Mesothelial cell of epicardium (in vitro differentiated cells): ENCODE measurements around the gene NSF. TPM values are rescaled to one million over a fixed set of nuclear protein-coding genes. Genes with fewer than 3 reads are reported as not detected.
"Not testable (repeated sequence)": the region's sequence is repeated elsewhere in the genome, so short reads cannot be mapped to it uniquely, and the experiment has no call there.

Experiments
- DNase-seq, 2 experiments: peaks; one replicate each; pipeline ENCODE4 v3.0.0; 2021; ENCODE audit warnings: low spot score in 2 of 2; ENCODE audit not compliant: unreplicated experiment in 2 of 2
- H3K27ac Mint-ChIP-seq: 2 replicates; pipeline ENCODE4 v1.8.0; 2021; ENCODE audit warnings: mixed read lengths
- H3K27me3 Mint-ChIP-seq: 2 replicates; pipeline ENCODE4 v1.8.0; 2021; ENCODE audit warnings: low read depth, mixed read lengths
- H3K36me3 Mint-ChIP-seq: 2 replicates; pipeline ENCODE4 v1.8.0; 2021; ENCODE audit warnings: mixed read lengths
- H3K4me1 Mint-ChIP-seq: 2 replicates; pipeline ENCODE4 v1.8.0; 2021; ENCODE audit warnings: mixed read lengths
- H3K4me3 Mint-ChIP-seq: 2 replicates; pipeline ENCODE4 v1.8.0; 2021; ENCODE audit warnings: mild to moderate bottlenecking, moderate library complexity, mixed read lengths
- H3K9me3 Mint-ChIP-seq: 2 replicates; pipeline ENCODE4 v1.8.0; 2021; ENCODE audit warnings: mixed read lengths
- total RNA-seq: library from RNA; stranded (reverse); gene quantifications from 3 replicates; pipeline ENCODE4 v1.2.1, GENCODE V29; 2021
- TF ChIP-seq, protein P1 (sequence below): fragments of 200-600 bp; sonication (generic); IDR thresholded peaks from one replicate; pipeline ENCODE4 v1.5.0; 2021; ENCODE audit warnings: antibody characterized with exemption; ENCODE audit not compliant: unreplicated experiment

NSF gene
- total RNA-seq, 1 donor from 2014 or later = 32.8 TPM

DNA sequence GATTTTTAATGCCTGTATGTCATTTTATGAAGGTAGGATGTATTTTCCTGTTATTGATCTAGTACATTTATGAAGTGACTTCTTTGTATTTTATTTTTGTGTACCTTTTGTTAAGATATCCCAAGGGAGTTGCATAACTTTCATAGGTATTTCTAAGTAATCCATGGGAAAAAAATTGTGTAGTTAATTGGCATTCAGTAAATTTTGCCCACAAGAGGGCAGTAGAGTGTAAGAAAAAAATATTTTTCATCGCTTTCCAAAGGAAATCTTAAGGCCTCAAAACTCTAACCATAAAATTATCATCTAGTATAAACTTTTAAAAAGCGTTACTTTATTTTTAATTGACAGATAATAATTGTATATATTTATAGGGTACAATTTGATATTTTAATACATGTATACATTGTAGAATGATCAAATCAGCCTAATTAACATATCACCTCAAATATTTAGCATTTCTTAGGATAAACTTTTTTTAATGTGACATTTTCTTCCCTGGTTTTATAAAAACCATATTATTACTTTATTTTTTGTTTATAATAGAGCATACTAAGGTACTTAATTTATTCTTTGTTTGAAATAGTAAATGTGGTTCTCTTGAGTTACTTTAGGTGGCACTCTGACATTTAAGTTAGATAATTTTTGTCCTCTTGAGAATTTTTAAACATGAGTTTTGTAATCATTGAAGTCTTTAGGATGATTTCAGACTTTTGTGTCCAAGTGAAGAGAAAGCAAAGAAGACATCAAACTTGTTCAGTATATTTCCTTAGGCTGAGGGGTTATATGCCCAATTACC lies 51.6 kb downstream of the NSF start:
- H3K9me3 Mint-ChIP-seq, H3K27me3 Mint-ChIP-seq: not testable (repeated sequence)

DNA sequence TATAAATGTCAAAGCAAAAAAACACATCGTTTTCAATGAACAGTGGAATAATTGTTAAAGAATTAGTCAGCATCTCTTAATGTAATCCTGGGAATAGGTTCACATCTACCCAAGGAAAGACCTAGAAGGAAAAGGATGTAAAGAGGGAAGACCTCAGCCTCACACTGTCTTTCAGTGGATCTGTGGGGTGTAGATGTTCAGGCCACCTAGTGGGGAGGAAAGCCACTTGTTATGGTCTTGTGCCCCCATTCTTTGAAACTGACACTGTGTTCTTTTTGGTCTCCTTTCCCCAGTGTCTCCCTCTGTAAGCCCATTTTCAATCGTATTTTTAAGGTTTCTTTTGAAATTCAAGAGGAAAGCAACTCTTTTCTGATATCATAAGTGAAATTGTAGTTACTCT lies 56.8 kb downstream of the NSF start:
- not testable (repeated sequence) for DNase-seq, H3K9me3 Mint-ChIP-seq, H3K27ac Mint-ChIP-seq, H3K4me3 Mint-ChIP-seq, H3K4me1 Mint-ChIP-seq, H3K36me3 Mint-ChIP-seq, H3K27me3 Mint-ChIP-seq

More for the DNA sequence above, 51.6 kb downstream of the NSF start:
- TF ChIP-seq, protein P1, sequence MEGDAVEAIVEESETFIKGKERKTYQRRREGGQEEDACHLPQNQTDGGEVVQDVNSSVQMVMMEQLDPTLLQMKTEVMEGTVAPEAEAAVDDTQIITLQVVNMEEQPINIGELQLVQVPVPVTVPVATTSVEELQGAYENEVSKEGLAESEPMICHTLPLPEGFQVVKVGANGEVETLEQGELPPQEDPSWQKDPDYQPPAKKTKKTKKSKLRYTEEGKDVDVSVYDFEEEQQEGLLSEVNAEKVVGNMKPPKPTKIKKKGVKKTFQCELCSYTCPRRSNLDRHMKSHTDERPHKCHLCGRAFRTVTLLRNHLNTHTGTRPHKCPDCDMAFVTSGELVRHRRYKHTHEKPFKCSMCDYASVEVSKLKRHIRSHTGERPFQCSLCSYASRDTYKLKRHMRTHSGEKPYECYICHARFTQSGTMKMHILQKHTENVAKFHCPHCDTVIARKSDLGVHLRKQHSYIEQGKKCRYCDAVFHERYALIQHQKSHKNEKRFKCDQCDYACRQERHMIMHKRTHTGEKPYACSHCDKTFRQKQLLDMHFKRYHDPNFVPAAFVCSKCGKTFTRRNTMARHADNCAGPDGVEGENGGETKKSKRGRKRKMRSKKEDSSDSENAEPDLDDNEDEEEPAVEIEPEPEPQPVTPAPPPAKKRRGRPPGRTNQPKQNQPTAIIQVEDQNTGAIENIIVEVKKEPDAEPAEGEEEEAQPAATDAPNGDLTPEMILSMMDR = peak; percentile 18
- not testable (repeated sequence) for H3K36me3 Mint-ChIP-seq, H3K4me1 Mint-ChIP-seq, H3K4me3 Mint-ChIP-seq, H3K27ac Mint-ChIP-seq, DNase-seq

DNA sequence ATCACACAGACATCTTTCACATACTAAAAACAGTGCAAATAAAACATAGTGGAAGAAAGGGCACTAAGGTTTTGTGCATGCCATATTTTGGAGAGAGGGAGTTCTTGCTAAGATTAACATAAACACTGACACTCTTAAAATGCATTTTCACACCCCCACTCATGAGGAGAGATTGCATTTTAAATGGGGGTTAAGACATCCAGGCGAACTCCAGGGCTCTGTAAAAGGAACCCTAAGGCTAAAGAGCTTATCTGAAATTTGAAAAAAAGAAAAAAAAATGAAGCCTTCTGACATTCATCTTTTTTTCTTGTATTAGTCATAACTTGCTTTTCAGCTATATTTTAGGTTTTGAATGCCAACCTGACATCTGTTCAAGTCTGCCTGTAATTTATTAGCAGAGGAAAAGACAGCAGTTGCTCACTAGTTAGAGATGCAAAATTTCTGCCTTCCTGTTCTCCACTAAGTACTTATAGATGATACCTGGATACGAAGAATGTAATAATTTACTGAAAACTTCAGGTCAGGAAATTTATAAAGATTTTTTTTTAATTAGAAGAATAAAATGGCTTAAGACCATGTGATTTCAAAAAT lies 57.3 kb downstream of the NSF start:
- H3K36me3 Mint-ChIP-seq, H3K4me1 Mint-ChIP-seq, H3K27ac Mint-ChIP-seq, DNase-seq, H3K27me3 Mint-ChIP-seq, H3K9me3 Mint-ChIP-seq, H3K4me3 Mint-ChIP-seq: not testable (repeated sequence)

DNA sequence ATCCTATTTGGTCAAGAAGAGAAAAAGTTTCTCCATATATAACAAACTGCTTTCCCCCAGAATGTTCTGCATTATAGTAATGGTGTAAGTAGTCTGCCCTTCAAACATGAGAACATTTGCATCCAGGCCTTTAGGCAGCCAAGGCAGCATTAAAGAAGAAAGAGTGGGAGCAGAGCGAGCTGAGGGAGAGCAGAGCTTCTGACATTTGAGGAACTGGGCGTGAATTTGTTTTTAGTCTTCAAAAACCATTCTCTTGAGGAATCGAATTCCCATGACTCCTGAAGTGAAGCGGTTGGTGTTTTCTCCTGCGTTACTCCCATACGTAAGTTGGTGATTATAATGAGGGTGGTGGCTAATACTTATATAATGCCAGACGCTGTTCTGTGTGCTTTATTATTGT lies 58.8 kb downstream of the NSF start:
- H3K27ac Mint-ChIP-seq, DNase-seq, H3K36me3 Mint-ChIP-seq, H3K4me3 Mint-ChIP-seq, H3K27me3 Mint-ChIP-seq, H3K4me1 Mint-ChIP-seq, H3K9me3 Mint-ChIP-seq: not testable (repeated sequence)

DNA sequence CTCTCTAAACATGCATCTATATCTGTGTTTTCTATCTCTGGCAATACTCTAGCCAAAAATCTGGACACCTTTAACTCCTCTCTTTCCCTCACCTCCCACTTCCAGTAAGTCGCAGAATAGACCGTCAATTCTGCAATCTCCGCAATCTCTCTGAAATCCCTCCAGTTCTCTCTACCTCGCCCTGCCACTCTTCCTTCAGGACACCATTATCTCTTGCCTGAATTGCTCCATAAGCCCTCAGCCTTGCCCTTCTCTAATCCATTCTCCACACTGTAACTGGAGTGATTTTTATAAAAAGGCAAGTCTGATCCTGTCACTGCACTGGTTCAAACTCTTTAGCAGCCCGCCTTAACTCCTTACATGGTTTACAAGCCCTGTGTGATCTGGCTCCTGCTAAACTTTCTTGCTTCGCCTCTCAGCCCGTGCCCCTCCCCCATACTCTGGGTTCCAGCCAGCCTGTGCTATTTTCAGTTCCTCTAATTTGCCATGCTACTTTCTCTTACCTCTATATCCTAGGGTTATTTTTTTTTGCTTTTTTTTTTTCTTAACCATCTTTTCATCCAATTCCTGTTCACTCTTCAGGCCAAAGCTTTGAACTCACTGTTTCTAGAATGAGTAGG lies 61.7 kb downstream of the NSF start:
- H3K9me3 Mint-ChIP-seq, H3K27me3 Mint-ChIP-seq, H3K4me1 Mint-ChIP-seq, DNase-seq, H3K36me3 Mint-ChIP-seq, H3K4me3 Mint-ChIP-seq, H3K27ac Mint-ChIP-seq: not testable (repeated sequence)

DNA sequence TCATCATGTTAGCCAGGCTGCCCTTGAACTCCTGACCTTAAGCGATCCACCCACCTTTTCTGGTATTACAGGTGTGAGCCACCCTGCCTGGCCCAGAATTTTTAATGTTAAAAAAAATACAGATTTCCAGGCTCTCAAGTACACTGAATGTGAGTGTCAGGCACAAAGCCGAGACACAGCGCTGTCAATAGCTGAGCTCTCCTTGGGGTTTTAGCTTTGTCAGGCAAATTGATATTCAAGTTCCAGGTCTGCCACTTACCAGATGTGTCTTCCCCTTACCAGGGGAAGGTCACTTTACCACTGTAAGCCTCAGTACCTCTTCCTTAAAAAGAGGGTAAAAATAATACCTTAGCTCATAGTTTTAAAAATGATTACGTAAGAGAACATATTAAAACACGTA lies 67.8 kb downstream of the NSF start:
- not testable (repeated sequence) for H3K4me1 Mint-ChIP-seq, H3K4me3 Mint-ChIP-seq, DNase-seq, H3K27me3 Mint-ChIP-seq, H3K9me3 Mint-ChIP-seq, H3K27ac Mint-ChIP-seq, H3K36me3 Mint-ChIP-seq

DNA sequence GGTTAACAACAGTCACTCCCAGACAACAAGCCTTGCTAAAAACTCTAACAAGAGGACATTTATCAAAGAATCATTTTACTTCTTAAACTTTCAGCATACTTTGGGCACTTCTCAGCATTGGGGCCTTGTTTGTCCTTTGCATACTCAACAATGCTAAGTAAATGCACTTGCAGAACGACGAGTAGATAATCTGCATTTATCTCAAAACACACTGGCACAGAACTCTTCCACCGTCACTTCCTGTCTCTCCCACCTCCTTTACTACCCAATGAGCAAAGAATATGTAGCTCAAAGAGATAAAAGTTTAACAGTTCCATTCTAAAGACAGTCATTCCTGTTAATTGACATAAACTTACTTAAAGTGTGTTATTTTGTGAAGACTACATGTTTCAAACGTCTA lies 69.2 kb downstream of the NSF start:
- not testable (repeated sequence) for H3K4me3 Mint-ChIP-seq, H3K27me3 Mint-ChIP-seq, H3K4me1 Mint-ChIP-seq, H3K9me3 Mint-ChIP-seq, H3K27ac Mint-ChIP-seq, H3K36me3 Mint-ChIP-seq, DNase-seq

DNA sequence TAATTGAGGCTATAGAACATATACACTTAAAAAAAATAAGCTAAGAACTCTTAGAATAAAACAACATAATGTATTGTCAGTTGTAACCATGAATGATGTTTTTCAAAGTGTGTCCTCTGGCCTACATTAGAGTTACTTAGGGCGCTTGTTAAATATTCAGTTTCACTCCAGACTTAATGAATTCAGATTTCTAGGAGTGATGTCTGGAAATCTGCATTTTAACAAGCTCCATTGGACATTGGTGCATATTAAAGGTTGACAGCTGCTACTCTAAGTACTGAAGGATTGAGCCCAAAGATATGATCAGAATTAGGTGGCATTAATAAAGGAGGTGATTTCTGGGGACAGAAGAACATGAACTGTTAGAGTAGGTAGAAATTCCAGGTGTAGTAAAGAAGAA lies 72.7 kb downstream of the NSF start:
- H3K27ac Mint-ChIP-seq, H3K36me3 Mint-ChIP-seq, H3K9me3 Mint-ChIP-seq, H3K4me1 Mint-ChIP-seq, DNase-seq, H3K27me3 Mint-ChIP-seq, H3K4me3 Mint-ChIP-seq: not testable (repeated sequence)

DNA sequence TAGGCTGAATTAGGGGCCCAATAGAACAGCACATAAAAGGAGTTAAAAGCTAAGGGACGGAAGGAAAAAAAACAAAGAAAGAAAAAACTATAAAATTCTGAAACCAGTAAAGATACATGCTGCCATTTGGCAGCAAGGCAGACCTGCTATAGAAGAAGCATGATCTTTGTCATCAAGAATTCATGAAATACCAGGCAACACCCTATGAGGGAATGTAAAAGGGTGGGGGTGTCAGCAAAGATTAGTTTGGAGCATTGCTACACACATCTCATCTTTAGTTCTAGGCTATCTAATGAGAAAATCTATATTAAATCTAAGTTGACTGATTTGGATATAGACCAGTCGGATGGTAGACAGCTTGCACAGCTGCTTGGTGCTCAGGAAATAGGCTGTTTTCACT lies 73.1 kb downstream of the NSF start:
- DNase-seq = not testable (repeated sequence)

DNA sequence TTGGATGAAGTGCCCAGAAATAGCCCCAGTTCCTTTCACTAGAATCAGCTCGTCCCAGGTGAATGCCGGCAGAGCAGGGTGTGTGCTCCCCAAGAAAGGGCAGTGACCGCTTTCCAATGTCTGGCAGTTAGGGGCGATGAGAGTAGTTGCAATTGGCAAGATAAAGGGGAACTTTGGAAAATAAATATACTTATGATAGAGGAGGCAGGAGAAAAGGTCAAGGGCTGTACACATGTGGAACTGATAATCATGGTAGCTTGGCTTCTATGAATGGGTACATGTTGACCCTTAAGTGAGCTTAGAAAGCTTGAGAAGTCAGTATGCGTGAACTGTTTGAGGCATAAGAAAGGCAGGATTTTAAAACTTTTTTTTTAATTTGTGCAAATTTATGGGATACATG lies 75.5 kb downstream of the NSF start:
- not testable (repeated sequence) for H3K9me3 Mint-ChIP-seq, DNase-seq, H3K27me3 Mint-ChIP-seq, H3K36me3 Mint-ChIP-seq, H3K27ac Mint-ChIP-seq, H3K4me1 Mint-ChIP-seq, H3K4me3 Mint-ChIP-seq

More for the DNA sequence above, 73.1 kb downstream of the NSF start:
- H3K27me3 Mint-ChIP-seq, H3K36me3 Mint-ChIP-seq, H3K27ac Mint-ChIP-seq, H3K4me1 Mint-ChIP-seq, H3K4me3 Mint-ChIP-seq, H3K9me3 Mint-ChIP-seq: not testable (repeated sequence)

DNA sequence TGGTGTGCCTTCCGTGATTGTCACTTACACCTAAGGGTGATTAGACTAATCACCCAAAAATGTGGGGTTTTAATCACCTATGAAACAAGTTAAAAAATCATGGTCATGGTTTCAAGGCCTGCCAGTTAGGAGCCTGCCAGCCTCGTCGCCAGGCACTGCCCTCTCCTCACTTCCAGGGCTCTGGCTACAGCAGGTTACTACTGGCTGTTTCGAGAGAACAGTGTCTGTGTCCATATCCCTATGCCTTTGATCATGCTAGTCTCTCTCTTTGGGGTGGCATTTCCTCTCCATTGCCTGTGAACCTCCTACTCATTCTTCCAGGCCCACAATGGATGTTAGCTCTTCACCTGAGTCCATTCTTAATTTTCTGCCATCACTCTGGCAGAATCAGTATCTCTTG lies 80.3 kb downstream of the NSF start:
- not testable (repeated sequence) for DNase-seq, H3K36me3 Mint-ChIP-seq, H3K4me3 Mint-ChIP-seq

DNA sequence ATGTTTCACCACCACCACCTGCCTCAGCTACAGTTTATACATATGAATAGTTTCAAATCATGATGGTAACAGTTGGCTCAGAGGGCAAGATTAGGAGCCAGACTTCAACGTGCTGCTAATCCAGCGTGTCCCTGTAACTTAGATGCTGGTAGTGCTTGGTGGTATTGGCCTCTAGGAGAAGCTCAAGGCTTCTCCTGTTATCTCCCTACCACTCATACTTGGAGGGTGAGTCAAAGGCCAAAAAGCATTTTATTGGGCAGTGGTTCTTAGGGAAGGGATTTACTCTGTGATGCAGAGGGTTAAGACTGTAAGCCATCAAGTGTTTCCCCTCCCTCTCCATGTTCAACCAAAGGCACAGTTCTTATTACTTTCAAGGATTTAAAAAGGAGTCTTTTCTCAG lies 82.3 kb downstream of the NSF start:
- H3K27ac Mint-ChIP-seq, H3K36me3 Mint-ChIP-seq, H3K4me1 Mint-ChIP-seq, H3K9me3 Mint-ChIP-seq, DNase-seq, H3K4me3 Mint-ChIP-seq, H3K27me3 Mint-ChIP-seq: not testable (repeated sequence)

More for the DNA sequence above, 80.3 kb downstream of the NSF start:
- H3K27ac Mint-ChIP-seq, H3K4me1 Mint-ChIP-seq, H3K9me3 Mint-ChIP-seq, H3K27me3 Mint-ChIP-seq: not testable (repeated sequence)

DNA sequence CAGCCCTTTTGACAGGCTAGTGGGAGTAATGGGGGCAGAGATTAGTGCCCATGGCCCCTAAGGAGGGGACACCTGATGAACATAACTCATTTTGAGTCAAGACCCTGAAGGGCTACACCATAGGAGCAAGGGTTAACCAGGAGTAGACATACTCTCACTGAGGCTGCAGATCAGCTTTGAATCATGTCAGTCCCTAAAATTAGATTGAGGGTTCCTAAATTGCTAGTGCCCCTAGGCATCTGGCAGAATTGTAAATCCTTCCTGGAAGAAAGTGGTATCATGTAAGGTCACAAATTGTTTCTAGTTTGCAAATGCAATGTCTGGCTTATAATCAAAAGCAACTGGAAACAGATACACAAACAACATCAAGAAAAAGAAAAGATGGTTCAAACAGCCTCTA lies 87.3 kb downstream of the NSF start:
- not testable (repeated sequence) for H3K9me3 Mint-ChIP-seq, H3K27ac Mint-ChIP-seq, H3K4me1 Mint-ChIP-seq, H3K36me3 Mint-ChIP-seq, DNase-seq, H3K27me3 Mint-ChIP-seq, H3K4me3 Mint-ChIP-seq
